Measurements from ENCODE around the gene SQSTM1.

DNA sequence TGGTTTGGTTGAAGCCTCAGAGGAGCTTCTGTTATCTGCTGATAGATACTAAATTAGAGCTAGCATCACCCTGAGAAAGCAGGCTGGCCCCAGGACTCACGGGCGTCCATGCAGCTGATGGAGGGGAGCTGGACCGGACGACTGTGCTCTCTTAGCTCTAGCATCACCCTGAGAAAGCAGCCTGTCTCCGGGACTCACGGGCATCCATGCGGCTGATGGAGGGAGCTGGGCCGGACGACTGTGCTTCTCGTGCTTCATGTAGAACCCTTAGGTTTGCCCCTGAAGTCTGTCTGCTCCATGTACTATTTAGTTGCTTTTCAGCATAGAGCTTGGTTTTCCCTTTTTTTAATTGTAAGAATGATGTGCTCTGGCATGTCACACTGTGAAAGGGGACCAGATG lies 43.2 kb upstream of the SQSTM1 start:
- TF ChIP-seq, protein P1, sequence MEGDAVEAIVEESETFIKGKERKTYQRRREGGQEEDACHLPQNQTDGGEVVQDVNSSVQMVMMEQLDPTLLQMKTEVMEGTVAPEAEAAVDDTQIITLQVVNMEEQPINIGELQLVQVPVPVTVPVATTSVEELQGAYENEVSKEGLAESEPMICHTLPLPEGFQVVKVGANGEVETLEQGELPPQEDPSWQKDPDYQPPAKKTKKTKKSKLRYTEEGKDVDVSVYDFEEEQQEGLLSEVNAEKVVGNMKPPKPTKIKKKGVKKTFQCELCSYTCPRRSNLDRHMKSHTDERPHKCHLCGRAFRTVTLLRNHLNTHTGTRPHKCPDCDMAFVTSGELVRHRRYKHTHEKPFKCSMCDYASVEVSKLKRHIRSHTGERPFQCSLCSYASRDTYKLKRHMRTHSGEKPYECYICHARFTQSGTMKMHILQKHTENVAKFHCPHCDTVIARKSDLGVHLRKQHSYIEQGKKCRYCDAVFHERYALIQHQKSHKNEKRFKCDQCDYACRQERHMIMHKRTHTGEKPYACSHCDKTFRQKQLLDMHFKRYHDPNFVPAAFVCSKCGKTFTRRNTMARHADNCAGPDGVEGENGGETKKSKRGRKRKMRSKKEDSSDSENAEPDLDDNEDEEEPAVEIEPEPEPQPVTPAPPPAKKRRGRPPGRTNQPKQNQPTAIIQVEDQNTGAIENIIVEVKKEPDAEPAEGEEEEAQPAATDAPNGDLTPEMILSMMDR (IDR thresholded peaks at IDR 0.05) = no peak
- TF ChIP-seq POLR2A (IDR thresholded peaks at IDR 0.05) = no peak

Measured in esophagus squamous epithelium (tissue), 4 donors.